IMR-90 (cell line): Measurements from ENCODE around the gene TICAM2. TPM values are rescaled to one million over a fixed set of nuclear protein-coding genes. Genes with fewer than 3 reads are reported as not detected.
A peak's percentile ranks its signal among the peaks of the same experiment; 100 is the strongest.

Experiments
- ATAC-seq: fragments of 200-7000 bp; cut with Tn5 transposase; 2 replicates; pipeline ENCODE4 v1.9.1; 2020; ENCODE audit warnings: low read depth, mild to moderate bottlenecking, moderate library complexity
- BruUV-seq: library from RNA; stranded (reverse); fragments of 400-500 nt; replicated peaks from 2 replicates; lab custom pipeline; 2021; lab: Mats Ljungman, UMichigan
- CTCF ChIA-PET: fragments of 300-600 bp; formaldehyde crosslinking; extraction: SDS; loops from one replicate; lab custom pipeline; 2021; ENCODE audit warnings: antibody characterized with exemption; lab: Yijun Ruan, JAX
- POLR2A ChIA-PET: fragments of 300-600 bp; sonication (Branson Sonifier 250); formaldehyde crosslinking; loops from one replicate; lab custom pipeline; 2022; ENCODE audit warnings: antibody characterized with exemption; ENCODE audit not compliant: unreplicated experiment; lab: Charles Lee
- DNase-seq: peaks from one replicate; pipeline ENCODE4 v3.0.0; 2013
- H2AFZ ChIP-seq: replicated peaks from 2 replicates; pipeline ENCODE3; 2013; ENCODE audit warnings: low read length, mild to moderate bottlenecking; ENCODE audit not compliant: poor library complexity
- H2AK5ac ChIP-seq: 2 replicates; pipeline ENCODE4 v1.6.1; 2013; ENCODE audit warnings: low read depth, low read length, inconsistent platforms
- H2AK9ac ChIP-seq: replicated peaks from 2 replicates; pipeline ENCODE3; 2013; ENCODE audit warnings: mild to moderate bottlenecking, low read depth, low read length, moderate library complexity; ENCODE audit not compliant: poor library complexity
- H2BK120ac ChIP-seq: 2 replicates; pipeline ENCODE4 v1.6.1; 2013; ENCODE audit warnings: low read depth, low read length, inconsistent platforms
- H2BK15ac ChIP-seq: 3 replicates; pipeline ENCODE4 v1.6.1; 2013; ENCODE audit warnings: low read depth, low read length, inconsistent platforms
- H2BK20ac ChIP-seq: 2 replicates; pipeline ENCODE4 v1.6.1; 2013; ENCODE audit warnings: low read depth, mild to moderate bottlenecking, inconsistent platforms, low read length, moderate library complexity
- H2BK5ac ChIP-seq: 2 replicates; pipeline ENCODE4 v1.6.1; 2013; ENCODE audit warnings: mild to moderate bottlenecking, low read depth, low read length, inconsistent platforms; ENCODE audit not compliant: poor library complexity, severe bottlenecking
- H3K14ac ChIP-seq: replicated peaks from 2 replicates; pipeline ENCODE4 v1.6.1; 2013; ENCODE audit warnings: low read depth, low read length, inconsistent platforms
- H3K18ac ChIP-seq: 2 replicates; pipeline ENCODE4 v1.6.1; 2013; ENCODE audit warnings: low read depth, low read length, control low read depth
- H3K23ac ChIP-seq: 2 replicates; pipeline ENCODE4 v1.6.1; 2013; ENCODE audit warnings: low read depth, low read length, inconsistent platforms
- H3K27ac ChIP-seq: 2 replicates; pipeline ENCODE4 v1.5.1; 2013; ENCODE audit warnings: mild to moderate bottlenecking, control low read depth, low read length; ENCODE audit not compliant: insufficient read depth
- H3K27me3 ChIP-seq: 2 replicates; pipeline ENCODE4 v1.6.1; 2013; ENCODE audit warnings: low read length; ENCODE audit not compliant: control insufficient read depth, insufficient read depth
- H3K36me3 ChIP-seq: 2 replicates; pipeline ENCODE4 v1.6.1; 2013; ENCODE audit warnings: low read length, mixed read lengths; ENCODE audit not compliant: control insufficient read depth, insufficient read depth
- H3K4ac ChIP-seq: 2 replicates; pipeline ENCODE4 v1.6.1; 2013; ENCODE audit warnings: low read depth, low read length, inconsistent platforms
- H3K4me1 ChIP-seq: 2 replicates; pipeline ENCODE4 v1.6.1; 2013; ENCODE audit warnings: low read length, mixed read lengths; ENCODE audit not compliant: control insufficient read depth, insufficient read depth
- H3K4me2 ChIP-seq: 2 replicates; pipeline ENCODE4 v1.6.1; 2013; ENCODE audit warnings: low read depth, mild to moderate bottlenecking, control low read depth, low read length, moderate library complexity
- H3K4me3 ChIP-seq: 2 replicates; pipeline ENCODE4 v1.5.1; 2013; ENCODE audit warnings: low read depth, mild to moderate bottlenecking, control low read depth, low read length, moderate library complexity; ENCODE audit not compliant: insufficient read depth
- H3K56ac ChIP-seq: 2 replicates; pipeline ENCODE4 v1.6.1; 2013; ENCODE audit warnings: low read length, inconsistent platforms; ENCODE audit not compliant: insufficient read depth; ENCODE audit errors: extremely low read depth
- H3K79me1 ChIP-seq, 2 experiments: 2 replicates each; pipeline ENCODE4 v1.6.1; 2013; ENCODE audit warnings: low read length in 2 of 2, inconsistent platforms in 1 of 2, low read depth in 1 of 2
- H3K9ac ChIP-seq: 2 replicates; pipeline ENCODE4 v1.6.1; 2013; ENCODE audit warnings: low read depth, low read length, control low read depth
- H3K9me1 ChIP-seq: 2 replicates; pipeline ENCODE4 v1.6.1; 2013; ENCODE audit warnings: low read length, inconsistent platforms; ENCODE audit not compliant: insufficient read depth
- H3K9me3 ChIP-seq: 2 replicates; pipeline ENCODE4 v1.6.1; 2013; ENCODE audit warnings: low read length; ENCODE audit not compliant: control insufficient read depth, insufficient read depth
- H4K20me1 ChIP-seq: 2 replicates; pipeline ENCODE4 v1.6.1; 2013; ENCODE audit warnings: low read length, inconsistent platforms; ENCODE audit not compliant: insufficient read depth
- H4K5ac ChIP-seq: 2 replicates; pipeline ENCODE4 v1.6.1; 2013; ENCODE audit warnings: mild to moderate bottlenecking, low read depth, low read length, control low read depth
- H4K8ac ChIP-seq, 2 experiments: 2 replicates each; pipeline ENCODE4 v1.6.1; 2013; ENCODE audit warnings: low read depth in 2 of 2, low read length in 2 of 2, control low read depth in 1 of 2, inconsistent platforms in 1 of 2
- H4K91ac ChIP-seq: 2 replicates; pipeline ENCODE4 v1.6.1; 2013; ENCODE audit warnings: low read depth, low read length, inconsistent platforms; ENCODE audit not compliant: insufficient read depth
- BHLHE40 ChIP-seq: fragments of 150-350 bp; IDR thresholded peaks from 2 replicates; pipeline ENCODE4 v1.6.1; 2016; ENCODE audit warnings: mild to moderate bottlenecking, low read depth, low read length
- CEBPB ChIP-seq: IDR thresholded peaks from 2 replicates; pipeline ENCODE4 v1.6.1; 2012; ENCODE audit warnings: low read depth, low read length, improper control_type of control experiment
- CHD1 ChIP-seq: IDR thresholded peaks from 2 replicates; pipeline ENCODE4 v1.6.1; 2012; ENCODE audit warnings: low read depth, low read length, improper control_type of control experiment
- FOS ChIP-seq: fragments of 150-350 bp; IDR thresholded peaks from 2 replicates; pipeline ENCODE4 v1.6.1; 2016; ENCODE audit warnings: low read depth, low read length
- MAFK ChIP-seq: IDR thresholded peaks from 2 replicates; pipeline ENCODE4 v1.6.1; 2012; ENCODE audit warnings: low read depth, low read length, improper control_type of control experiment
- MAZ ChIP-seq: IDR thresholded peaks from 2 replicates; pipeline ENCODE4 v1.6.1; 2012; ENCODE audit warnings: low read depth, mild to moderate bottlenecking, low read length, improper control_type of control experiment, moderate library complexity, borderline replicate concordance
- MXI1 ChIP-seq: IDR thresholded peaks from 2 replicates; pipeline ENCODE4 v1.6.1; 2012; ENCODE audit warnings: low read depth, mild to moderate bottlenecking, low read length, moderate library complexity, borderline replicate concordance
- NFE2L2 ChIP-seq: fragments of 150-350 bp; IDR thresholded peaks from 2 replicates; pipeline ENCODE4 v1.6.1; 2016; ENCODE audit warnings: low read depth, mild to moderate bottlenecking, low read length
- POLR2A ChIP-seq: IDR thresholded peaks from 2 replicates; pipeline ENCODE4 v1.6.1; 2012; ENCODE audit warnings: mild to moderate bottlenecking, low read depth, low read length
- RAD21 ChIP-seq: IDR thresholded peaks from 2 replicates; pipeline ENCODE4 v1.6.1; 2012; ENCODE audit warnings: low read length, improper control_type of control experiment
- RCOR1 ChIP-seq: IDR thresholded peaks from 2 replicates; pipeline ENCODE4 v1.6.1; 2012; ENCODE audit warnings: mild to moderate bottlenecking, low read length, improper control_type of control experiment; ENCODE audit not compliant: insufficient replicate concordance
- RFX5 ChIP-seq: IDR thresholded peaks from 2 replicates; pipeline ENCODE4 v1.8.0; 2012; ENCODE audit warnings: low read depth, mild to moderate bottlenecking, low read length, moderate library complexity
- SMC3 ChIP-seq: fragments of 150-350 bp; IDR thresholded peaks from 2 replicates; pipeline ENCODE4 v1.6.1; 2016; ENCODE audit warnings: low read depth, mild to moderate bottlenecking, antibody characterized with exemption, low read length, moderate library complexity
- WGBS, 2 experiments: methylation state at CpG; one replicate each; pipeline versions ENCODE4 v1.1.5 to v1.1.7; 2013; ENCODE audit warnings: missing lambda C conversion rate in 2 of 2; ENCODE audit not compliant: insufficient read length in 1 of 2; ENCODE audit errors: extremely low coverage in 2 of 2; 5-methylcytosine and 5-hydroxymethylcytosine counted together
- dilution Hi-C: fragments of 300-500 bp; cut with HindIII; formaldehyde crosslinking; loops from one replicate; pipeline ENCODE4 v1.14.3; 2018; ENCODE audit warnings: low sequenced_read_pairs; ENCODE audit not compliant: unreplicated experiment
- in situ Hi-C: fragments of 300-500 bp; cut with MboI; formaldehyde crosslinking; loops from 3 replicates; pipeline ENCODE4 v1.14.3; 2019; ENCODE audit warnings: low sequenced_read_pairs, inconsistent platforms, mixed read lengths
- intact Hi-C: fragments of 100-400 bp; cut with micrococcal nuclease; formaldehyde crosslinking; loops from 2 replicates; pipeline ENCODE4 v1.10.0; 2022
- polyA plus RNA-seq, 3 experiments: library from polyadenylated mRNA; depleted of rRNA; stranded (reverse); fragments of >200 nt; gene quantifications; 2 replicates each; pipeline ENCODE4 v1.2.3, GENCODE V29; 2012; ENCODE audit warnings: low replicate concordance in 1 of 3
- total RNA-seq: library from RNA; depleted of rRNA; stranded (reverse); fragments of >200 nt; gene quantifications from 2 replicates; pipeline ENCODE4 v1.2.3, GENCODE V29; 2012
- TF ChIP-seq, protein P1 (sequence below): fragments of 150-350 bp; IDR thresholded peaks from 2 replicates; pipeline ENCODE4 v1.6.1; 2017; ENCODE audit warnings: mild to moderate bottlenecking, antibody characterized with exemption, low read length, low read depth
- TF ChIP-seq, protein P2 (sequence below): fragments of 150-350 bp; IDR thresholded peaks from 2 replicates; pipeline ENCODE4 v1.6.1; 2016; ENCODE audit warnings: low read depth, mild to moderate bottlenecking, low read length, moderate library complexity, borderline replicate concordance
- TF ChIP-seq, protein P3 (sequence below): conservative IDR thresholded peaks from 2 replicates; pipeline ENCODE4 v1.5.1; 2012; ENCODE audit warnings: mild to moderate bottlenecking, low read depth, low read length, improper control_type of control experiment

The TICAM2 gene
- total and polyA plus RNA-seq, 2 of the 4 experiments (the other 2 are of a cell fraction) = 2.9 to 4.3 TPM

DNA sequence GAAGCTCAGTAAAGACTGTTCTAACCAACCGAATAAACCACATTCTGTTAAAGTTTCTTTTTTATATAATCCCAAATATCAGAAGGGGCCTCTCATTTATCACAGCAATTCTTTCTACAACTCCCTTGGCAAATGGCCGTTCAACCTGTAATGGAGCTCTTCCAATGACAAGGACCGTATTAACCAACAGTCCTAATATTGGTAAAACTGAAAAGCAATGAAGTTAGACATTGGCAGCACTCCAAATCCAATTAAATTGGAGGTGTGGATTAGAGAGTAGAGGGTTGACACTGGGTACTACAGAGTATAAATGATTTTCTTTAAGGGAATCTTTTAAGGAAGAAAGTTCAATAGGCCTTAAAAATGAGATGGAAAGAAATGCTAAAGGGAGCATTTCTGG, 22.7 kb upstream of the TICAM2 start:
- POLR2A ChIA-PET = interaction anchor here (1.2 kb wide), 1 partner anchor 217 kb away, joined by 4 read pairs; the partner anchor contains the start of genes AP3S1 and ATG12

More for the DNA sequence above, 22.7 kb upstream of the TICAM2 start:
- H4K8ac ChIP-seq = peak overlapping the region in 1 of 2 experiments; percentile 86; a peak in 2 of 4 replicates
- CTCF ChIA-PET = interaction anchor here (1.5 to 1.7 kb wide), 2 partner anchors 8 to 10 kb away, joined by 4 to 7 read pairs; no protein-coding TSS in a partner anchor
- in situ Hi-C loops = loop anchor here (5.0 to 25.0 kb wide), 2 partner anchors 212 to 1388 kb away; no protein-coding TSS in a partner anchor
- no peaks in the 10 kb centered on the region for H3K27me3 ChIP-seq
- dilution Hi-C loops = no loop called here
- TF ChIP-seq NFE2L2 (no peak), RAD21 (no peak), RCOR1 (no peak), FOS (no peak), MAFK (no peak), BHLHE40 (no peak), POLR2A (no peak), CHD1 (no peak), MAZ (no peak), CEBPB (no peak), RFX5 (no peak), SMC3 (no peak), MXI1 (no peak)
- TF ChIP-seq, protein P1, sequence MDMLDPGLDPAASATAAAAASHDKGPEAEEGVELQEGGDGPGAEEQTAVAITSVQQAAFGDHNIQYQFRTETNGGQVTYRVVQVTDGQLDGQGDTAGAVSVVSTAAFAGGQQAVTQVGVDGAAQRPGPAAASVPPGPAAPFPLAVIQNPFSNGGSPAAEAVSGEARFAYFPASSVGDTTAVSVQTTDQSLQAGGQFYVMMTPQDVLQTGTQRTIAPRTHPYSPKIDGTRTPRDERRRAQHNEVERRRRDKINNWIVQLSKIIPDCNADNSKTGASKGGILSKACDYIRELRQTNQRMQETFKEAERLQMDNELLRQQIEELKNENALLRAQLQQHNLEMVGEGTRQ = no peak
- TF ChIP-seq, protein P2, sequence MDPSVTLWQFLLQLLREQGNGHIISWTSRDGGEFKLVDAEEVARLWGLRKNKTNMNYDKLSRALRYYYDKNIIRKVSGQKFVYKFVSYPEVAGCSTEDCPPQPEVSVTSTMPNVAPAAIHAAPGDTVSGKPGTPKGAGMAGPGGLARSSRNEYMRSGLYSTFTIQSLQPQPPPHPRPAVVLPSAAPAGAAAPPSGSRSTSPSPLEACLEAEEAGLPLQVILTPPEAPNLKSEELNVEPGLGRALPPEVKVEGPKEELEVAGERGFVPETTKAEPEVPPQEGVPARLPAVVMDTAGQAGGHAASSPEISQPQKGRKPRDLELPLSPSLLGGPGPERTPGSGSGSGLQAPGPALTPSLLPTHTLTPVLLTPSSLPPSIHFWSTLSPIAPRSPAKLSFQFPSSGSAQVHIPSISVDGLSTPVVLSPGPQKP = no peak
- TF ChIP-seq, protein P3, sequence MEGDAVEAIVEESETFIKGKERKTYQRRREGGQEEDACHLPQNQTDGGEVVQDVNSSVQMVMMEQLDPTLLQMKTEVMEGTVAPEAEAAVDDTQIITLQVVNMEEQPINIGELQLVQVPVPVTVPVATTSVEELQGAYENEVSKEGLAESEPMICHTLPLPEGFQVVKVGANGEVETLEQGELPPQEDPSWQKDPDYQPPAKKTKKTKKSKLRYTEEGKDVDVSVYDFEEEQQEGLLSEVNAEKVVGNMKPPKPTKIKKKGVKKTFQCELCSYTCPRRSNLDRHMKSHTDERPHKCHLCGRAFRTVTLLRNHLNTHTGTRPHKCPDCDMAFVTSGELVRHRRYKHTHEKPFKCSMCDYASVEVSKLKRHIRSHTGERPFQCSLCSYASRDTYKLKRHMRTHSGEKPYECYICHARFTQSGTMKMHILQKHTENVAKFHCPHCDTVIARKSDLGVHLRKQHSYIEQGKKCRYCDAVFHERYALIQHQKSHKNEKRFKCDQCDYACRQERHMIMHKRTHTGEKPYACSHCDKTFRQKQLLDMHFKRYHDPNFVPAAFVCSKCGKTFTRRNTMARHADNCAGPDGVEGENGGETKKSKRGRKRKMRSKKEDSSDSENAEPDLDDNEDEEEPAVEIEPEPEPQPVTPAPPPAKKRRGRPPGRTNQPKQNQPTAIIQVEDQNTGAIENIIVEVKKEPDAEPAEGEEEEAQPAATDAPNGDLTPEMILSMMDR = no peak
- peak overlapping the region; percentile 25; the same call in 1 of the 2 replicates for H4K5ac ChIP-seq
- H3K36me3 ChIP-seq = peaks cover 1% of the 10 kb centered on the region; the same call in 1 of the 2 replicates
- peaks cover 6% of the 10 kb centered on the region for H3K9me1 ChIP-seq
- no peak overlapping the region for H3K18ac ChIP-seq
- H3K56ac ChIP-seq = peak overlapping the region; percentile 77; the same call in 1 of the 2 replicates
- peak overlapping the region; percentile 84 for H3K4me3 ChIP-seq
- no peak overlapping the region for H2AK9ac ChIP-seq
- no CpG with 5 or more reads among the region's 3 CpGs for WGBS, 2 experiments
- ATAC-seq = no peak
- intact Hi-C loops = no loop called here
- no peak for DNase-seq
- no TSS peak for BruUV-seq
- H3K27ac ChIP-seq = no peak overlapping the region
- no peak overlapping the region for H2BK120ac ChIP-seq
- H4K20me1 ChIP-seq = peaks cover 35% of the 10 kb centered on the region
- peak overlapping the region; percentile 92; the same call in 1 of the 2 replicates for H3K23ac ChIP-seq
- no peak overlapping the region for H2BK20ac ChIP-seq
- peak overlapping the region; percentile 2; the same call in 1 of the 2 replicates for H3K4ac ChIP-seq
- peak overlapping the region; percentile 95; the same call in 1 of the 2 replicates for H3K9ac ChIP-seq
- peak overlapping the region; percentile 99 for H3K4me2 ChIP-seq
- peaks cover 5% of the 10 kb centered on the region for H3K4me1 ChIP-seq
- H2BK15ac ChIP-seq = no peak overlapping the region
- no peak overlapping the region for H4K91ac ChIP-seq
- no peak overlapping the region for H2AFZ ChIP-seq
- H3K9me3 ChIP-seq = no peaks in the 10 kb centered on the region
- H2AK5ac ChIP-seq = peak overlapping the region; percentile 2; the same call in 1 of the 2 replicates
- H3K79me1 ChIP-seq = peaks cover 0 to 36% of the 10 kb centered on the region in 2 experiments; a peak in 3 of 4 replicates
- H3K14ac ChIP-seq = peak overlapping the region; percentile 90
- H2BK5ac ChIP-seq = peak overlapping the region; percentile 80
